ENCODE measurements around the gene PLD4.
"Not testable (repeated sequence)": the region's sequence is repeated elsewhere in the genome, so short reads cannot be mapped to it uniquely, and the experiment has no call there.

Gene PLD4

DNA sequence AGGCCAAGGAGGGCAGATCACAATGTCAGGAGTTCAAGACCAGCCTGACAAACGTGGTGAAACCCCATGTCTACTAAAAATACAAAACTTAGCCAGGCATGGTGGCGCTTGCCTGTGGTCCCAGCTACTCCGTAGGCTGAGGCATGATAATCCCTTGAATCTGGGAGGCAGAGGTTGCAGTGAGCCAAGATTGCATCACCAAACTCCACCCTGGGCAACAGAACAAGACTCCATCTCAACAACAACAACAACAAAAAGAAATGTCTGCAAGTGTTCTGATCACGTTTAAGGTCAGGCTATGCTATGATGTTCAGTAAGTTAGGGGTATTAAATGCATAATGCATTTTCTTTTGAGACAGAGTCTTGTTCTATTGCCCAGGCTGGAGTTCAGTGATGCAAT lies 6.7 kb upstream of the PLD4 start:
- H3K36me3 Mint-ChIP-seq (ENCODE audit: low read depth): no peaks in the 10 kb centered on the region
- peaks cover 9% of the 10 kb centered on the region for H3K9me3 Mint-ChIP-seq
- TF ChIP-seq, protein P1, sequence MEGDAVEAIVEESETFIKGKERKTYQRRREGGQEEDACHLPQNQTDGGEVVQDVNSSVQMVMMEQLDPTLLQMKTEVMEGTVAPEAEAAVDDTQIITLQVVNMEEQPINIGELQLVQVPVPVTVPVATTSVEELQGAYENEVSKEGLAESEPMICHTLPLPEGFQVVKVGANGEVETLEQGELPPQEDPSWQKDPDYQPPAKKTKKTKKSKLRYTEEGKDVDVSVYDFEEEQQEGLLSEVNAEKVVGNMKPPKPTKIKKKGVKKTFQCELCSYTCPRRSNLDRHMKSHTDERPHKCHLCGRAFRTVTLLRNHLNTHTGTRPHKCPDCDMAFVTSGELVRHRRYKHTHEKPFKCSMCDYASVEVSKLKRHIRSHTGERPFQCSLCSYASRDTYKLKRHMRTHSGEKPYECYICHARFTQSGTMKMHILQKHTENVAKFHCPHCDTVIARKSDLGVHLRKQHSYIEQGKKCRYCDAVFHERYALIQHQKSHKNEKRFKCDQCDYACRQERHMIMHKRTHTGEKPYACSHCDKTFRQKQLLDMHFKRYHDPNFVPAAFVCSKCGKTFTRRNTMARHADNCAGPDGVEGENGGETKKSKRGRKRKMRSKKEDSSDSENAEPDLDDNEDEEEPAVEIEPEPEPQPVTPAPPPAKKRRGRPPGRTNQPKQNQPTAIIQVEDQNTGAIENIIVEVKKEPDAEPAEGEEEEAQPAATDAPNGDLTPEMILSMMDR (IDR thresholded peaks at IDR 0.05; ENCODE audit: unreplicated experiment in 3 of 3): no peak
- no peak overlapping the region for H3K27ac Mint-ChIP-seq
- H3K27me3 Mint-ChIP-seq (ENCODE audit: low read depth): peaks cover 16% of the 10 kb centered on the region
- H3K4me1 Mint-ChIP-seq: no peaks in the 10 kb centered on the region
- no peak overlapping the region for H3K4me3 Mint-ChIP-seq

DNA sequence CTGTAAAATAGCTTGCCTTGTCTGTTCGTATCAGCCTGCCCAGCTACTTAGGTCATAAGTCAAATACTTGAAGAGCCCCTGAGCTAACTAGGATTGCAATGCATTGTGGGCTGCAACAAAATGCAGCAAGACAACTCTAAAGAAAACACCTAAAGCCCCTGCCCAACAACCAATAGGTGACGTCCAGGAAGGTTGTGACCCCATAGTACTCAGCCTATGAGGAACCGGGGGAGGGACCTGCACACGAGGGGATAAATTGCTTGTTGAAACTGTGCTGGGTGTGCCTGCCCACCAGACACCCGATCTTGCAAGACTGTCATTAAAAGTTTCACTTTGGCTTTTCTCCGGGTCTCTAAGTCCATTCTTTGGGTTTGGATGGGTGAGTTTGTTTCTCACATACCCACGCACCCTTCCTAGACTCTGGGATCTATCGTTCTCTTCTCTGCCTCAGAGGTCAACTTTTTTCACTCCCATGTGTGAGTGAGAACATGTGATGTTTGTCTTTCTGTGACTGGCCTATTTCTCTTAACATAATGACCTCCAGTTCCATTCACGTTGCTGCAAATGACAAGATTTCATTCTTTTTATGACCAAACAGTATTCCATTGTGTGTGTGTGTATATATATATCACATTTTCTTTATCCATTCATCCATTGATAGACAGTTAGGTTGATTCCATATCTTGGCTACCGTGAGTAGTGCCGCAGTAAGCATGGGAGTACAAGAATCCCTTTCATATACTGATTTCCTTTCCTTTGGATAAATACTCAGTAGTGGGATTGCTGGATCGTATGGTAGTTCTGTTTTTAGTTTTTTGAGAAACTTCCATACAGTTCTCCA lies 5.3 kb upstream of the PLD4 start:
- H3K27me3 Mint-ChIP-seq (ENCODE audit: low read depth): not testable (repeated sequence)

DNA sequence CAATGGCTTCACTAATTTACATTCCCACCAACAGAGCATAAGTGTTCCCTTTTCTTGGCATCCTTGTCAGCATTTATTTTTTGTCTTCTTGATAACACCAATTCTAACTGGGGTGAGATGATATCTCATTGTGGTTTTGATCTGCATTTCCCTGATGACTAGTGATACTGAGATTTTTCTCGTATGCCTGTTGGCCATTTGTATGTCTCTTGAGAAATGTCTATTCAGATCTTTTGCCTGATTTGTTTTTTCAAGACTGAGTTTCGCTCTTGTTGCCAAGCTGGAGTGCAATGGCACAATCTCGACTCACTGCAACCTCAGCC lies 4.7 kb upstream of the PLD4 start:
- TF ChIP-seq, protein P1 (IDR thresholded peaks at IDR 0.05; ENCODE audit: unreplicated experiment in 3 of 3): no peak
- H3K27ac Mint-ChIP-seq: no peak overlapping the region
- no peak overlapping the region for H3K4me3 Mint-ChIP-seq
- H3K9me3 Mint-ChIP-seq: peaks cover 4% of the 10 kb centered on the region
- no peaks in the 10 kb centered on the region for H3K36me3 Mint-ChIP-seq (ENCODE audit: low read depth)
- H3K4me1 Mint-ChIP-seq: no peaks in the 10 kb centered on the region
- H3K27me3 Mint-ChIP-seq (ENCODE audit: low read depth): peaks cover 3% of the 10 kb centered on the region

More for the DNA sequence above, 5.3 kb upstream of the PLD4 start:
- not testable (repeated sequence) for H3K36me3 Mint-ChIP-seq (ENCODE audit: low read depth); H3K4me1 Mint-ChIP-seq; H3K9me3 Mint-ChIP-seq; H3K4me3 Mint-ChIP-seq; H3K27ac Mint-ChIP-seq

DNA sequence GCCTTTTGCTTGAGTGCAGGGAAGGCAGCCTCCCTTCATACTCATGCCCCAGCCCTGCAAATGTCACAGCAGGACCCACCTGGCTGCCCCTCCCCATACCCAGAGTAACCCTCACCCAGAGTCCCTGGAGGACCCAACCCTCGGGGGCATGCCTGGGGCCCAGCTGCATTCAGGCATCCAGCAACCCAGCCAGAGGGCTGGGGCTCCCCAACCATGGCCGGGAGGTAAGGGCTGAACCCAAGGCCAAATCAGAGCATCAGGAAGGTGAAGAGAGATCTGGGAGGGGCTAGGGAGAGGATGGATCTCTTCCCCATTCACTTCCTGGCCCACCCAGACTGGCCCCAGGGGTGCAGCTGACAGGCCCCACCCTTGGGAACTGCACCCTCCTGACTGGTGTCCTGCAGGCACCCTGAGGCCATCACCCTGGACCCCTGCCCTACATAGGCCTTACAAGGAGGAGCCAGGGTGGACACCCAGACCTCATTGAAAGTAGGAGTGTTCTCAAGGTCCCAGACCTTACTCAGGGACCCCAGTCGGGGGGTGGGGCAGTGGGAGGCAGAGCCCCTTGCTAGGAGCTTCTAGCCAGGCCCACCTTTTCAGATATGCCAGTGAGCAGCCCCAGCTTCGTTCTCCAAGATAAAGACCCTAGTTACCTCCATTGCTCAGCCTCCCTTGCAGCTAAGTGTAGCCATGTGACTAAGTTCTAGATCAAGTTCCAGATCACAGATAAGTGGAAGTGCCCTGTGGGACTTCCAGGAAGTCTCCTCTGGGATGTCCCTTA lies 849 bp upstream of the PLD4 start:
- Mint-ChIP-seq H3K4me3 (no peak overlapping the region), H3K36me3 (ENCODE audit: low read depth) (no peaks in the 10 kb centered on the region), H3K9me3 (peaks cover 4% of the 10 kb centered on the region), H3K27me3 (ENCODE audit: low read depth) (no peaks in the 10 kb centered on the region), H3K27ac (no peak overlapping the region), H3K4me1 (no peaks in the 10 kb centered on the region)
- TF ChIP-seq, protein P1 (IDR thresholded peaks at IDR 0.05; ENCODE audit: unreplicated experiment in 3 of 3): no peak

DNA sequence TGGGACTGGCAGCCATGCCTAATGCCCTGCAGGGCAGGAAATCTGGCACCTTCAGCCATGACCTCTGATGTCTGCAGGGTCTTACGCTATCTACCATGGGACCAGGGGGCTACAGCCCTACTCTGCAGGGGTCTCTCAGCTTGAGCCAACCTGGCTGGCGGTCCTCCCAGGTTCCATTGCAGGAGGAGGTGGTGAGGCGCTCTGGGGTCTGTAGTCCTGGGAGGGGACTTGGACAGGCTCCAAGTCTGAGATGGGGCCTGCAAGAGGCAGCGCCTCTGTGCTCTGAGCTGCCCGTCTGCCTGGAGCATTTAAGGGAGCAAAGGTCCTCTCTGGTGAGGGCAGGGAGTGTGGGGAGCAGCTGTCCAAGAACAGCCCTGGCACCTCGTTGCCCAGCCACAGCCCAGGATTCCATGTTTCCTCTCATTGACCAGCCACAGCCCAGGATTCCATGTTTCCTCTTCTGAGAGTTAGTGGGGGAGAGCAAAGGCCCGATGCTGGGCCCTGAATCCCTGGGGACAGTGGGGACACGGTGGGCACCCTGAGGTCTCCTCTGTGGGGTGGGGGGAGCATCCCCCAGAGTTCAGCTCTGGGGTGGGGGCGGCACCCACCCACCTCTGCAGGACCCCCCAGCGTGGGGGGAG lies 655 bp downstream of the PLD4 start:
- Mint-ChIP-seq H3K4me3 (no peak overlapping the region), H3K27me3 (ENCODE audit: low read depth) (no peaks in the 10 kb centered on the region), H3K4me1 (no peaks in the 10 kb centered on the region), H3K27ac (no peak overlapping the region), H3K36me3 (ENCODE audit: low read depth) (no peaks in the 10 kb centered on the region), H3K9me3 (peaks cover 4% of the 10 kb centered on the region)
- TF ChIP-seq, protein P1 (IDR thresholded peaks at IDR 0.05; ENCODE audit: unreplicated experiment in 3 of 3): no peak

DNA sequence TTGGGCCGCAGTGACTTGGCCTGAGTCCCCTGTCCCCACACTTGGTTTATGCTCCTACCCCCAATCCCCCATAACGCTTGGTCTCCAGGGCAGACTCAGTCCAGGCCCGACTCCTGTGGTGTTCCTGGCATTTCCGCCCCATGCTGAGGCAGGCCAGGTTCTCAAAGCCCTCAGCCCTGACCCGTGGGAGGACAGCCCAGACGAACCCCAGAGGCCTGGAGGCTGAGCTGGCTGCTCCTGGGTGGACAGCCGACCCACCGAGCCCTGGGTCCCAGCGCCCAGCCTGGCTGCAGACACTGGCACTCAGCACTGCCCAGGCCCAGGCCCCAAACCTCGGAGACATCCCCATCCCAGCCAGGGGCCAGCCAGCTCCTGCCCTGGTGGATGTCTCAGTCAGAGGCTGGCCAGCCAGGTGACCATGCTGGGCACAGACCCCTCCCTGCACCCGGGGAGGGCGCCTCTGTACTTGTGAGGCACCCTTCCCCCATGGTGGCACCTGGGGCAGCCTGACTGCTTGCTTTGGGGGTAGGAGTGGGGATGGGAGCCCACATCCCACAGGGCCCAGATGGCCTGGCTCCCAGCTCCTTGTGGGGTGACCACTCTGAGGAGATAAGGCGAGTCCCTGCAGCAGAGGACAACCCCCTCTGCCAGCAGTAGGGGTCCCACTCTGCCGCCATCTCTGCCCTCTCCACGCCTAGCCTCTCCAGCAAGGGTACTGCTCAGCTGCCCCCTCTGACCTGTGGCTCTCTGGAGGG lies 1.4 kb downstream of the PLD4 start:
- Mint-ChIP-seq H3K4me1 (no peaks in the 10 kb centered on the region), H3K27ac (no peak overlapping the region), H3K27me3 (ENCODE audit: low read depth) (peaks cover 5% of the 10 kb centered on the region), H3K9me3 (peaks cover 4% of the 10 kb centered on the region), H3K36me3 (ENCODE audit: low read depth) (no peaks in the 10 kb centered on the region), H3K4me3 (no peak overlapping the region)
- TF ChIP-seq, protein P1 (IDR thresholded peaks at IDR 0.05; ENCODE audit: unreplicated experiment in 3 of 3): no peak
